ENCODE results near the gene ATF4. TPM values are rescaled to one million over a fixed set of nuclear protein-coding genes. Genes with fewer than 3 reads are reported as not detected.
A peak's percentile ranks its signal among the peaks of the same experiment; 100 is the strongest.

ATF4 gene
- total RNA-seq, 2 donors from 2014 or later: 262 to 356 TPM

- no peak for TF ChIP-seq POLR2A (IDR thresholded peaks at IDR 0.05)
- TF ChIP-seq CTCF (IDR thresholded peaks at IDR 0.05): no peak
- no peak overlapping the region for H3K4me3 ChIP-seq
- 80 to 92% methylated on average over 3 to 4 of the region's 4 CpGs for WGBS, 2 donors
- intact Hi-C loops (cut with DNase I): no loop called here
- no peak overlapping the region for H3K27ac ChIP-seq
- no peaks in the 10 kb centered on the region for H3K9me3 ChIP-seq
- H3K36me3 ChIP-seq (replicated peaks in 1 of 2; ENCODE audit: insufficient read depth in 1 of 2, low read depth in 2 of 2): peaks cover 6 to 26% of the 10 kb centered on the region in 2 donors
- DNase-seq: no peak
- no peak for ATAC-seq
- H3K27me3 ChIP-seq: no peaks in the 10 kb centered on the region
- no peaks in the 10 kb centered on the region for H3K4me1 ChIP-seq
Observed at GRCh38 chr22:39510529-39511149, 9.7 kb upstream of the ATF4 start.

GRCh38 chr22:39511226-39511625, 9.1 kb upstream of the ATF4 start:
- Histone ChIP-seq H3K9me3 (no peaks in the 10 kb centered on the region), H3K4me1 (no peaks in the 10 kb centered on the region), H3K4me3 (no peak overlapping the region), H3K27me3 (no peaks in the 10 kb centered on the region), H3K27ac (no peak overlapping the region), H3K36me3 (replicated peaks in 1 of 2; ENCODE audit: insufficient read depth in 1 of 2, low read depth in 2 of 2) (peaks cover 6 to 26% of the 10 kb centered on the region in 2 donors)
- no peak for DNase-seq
- ATAC-seq: no peak
- TF ChIP-seq CTCF (IDR thresholded peaks at IDR 0.05) (no peak), POLR2A (IDR thresholded peaks at IDR 0.05) (no peak)
- WGBS, 2 donors: 90 to 94% methylated on average over 13 of the region's 13 CpGs
- intact Hi-C loops (cut with DNase I): no loop called here

- Histone ChIP-seq H3K36me3 (replicated peaks in 1 of 2; ENCODE audit: insufficient read depth in 1 of 2, low read depth in 2 of 2) (peaks cover 6 to 24% of the 10 kb centered on the region in 2 donors), H3K9me3 (no peaks in the 10 kb centered on the region), H3K27me3 (no peaks in the 10 kb centered on the region), H3K4me1 (no peaks in the 10 kb centered on the region), H3K4me3 (no peak overlapping the region), H3K27ac (no peak overlapping the region)
- DNase-seq (no peak), ATAC-seq (no peak)
- WGBS, 2 donors: 86 to 100% methylated on average over 5 to 10 of the region's 10 CpGs
- TF ChIP-seq CTCF (IDR thresholded peaks at IDR 0.05) (no peak), POLR2A (IDR thresholded peaks at IDR 0.05) (no peak)
- intact Hi-C loops (cut with DNase I): no loop called here
Observed at GRCh38 chr22:39512026-39512425, 8.3 kb upstream of the ATF4 start.

GRCh38 chr22:39513791-39514190, 6.6 kb upstream of the ATF4 start:
- no peaks in the 10 kb centered on the region for H3K27me3 ChIP-seq
- TF ChIP-seq CTCF (IDR thresholded peaks at IDR 0.05): no peak
- TF ChIP-seq POLR2A (IDR thresholded peaks at IDR 0.05): no peak
- DNase-seq (no peak), ATAC-seq (no peak)
- peaks cover 6 to 21% of the 10 kb centered on the region in 2 donors for H3K36me3 ChIP-seq (replicated peaks in 1 of 2; ENCODE audit: insufficient read depth in 1 of 2, low read depth in 2 of 2)
- no peak overlapping the region for H3K27ac ChIP-seq
- WGBS, 2 donors: 82 to 87% methylated on average over 15 to 18 of the region's 18 CpGs
- no peak overlapping the region for H3K4me3 ChIP-seq
- intact Hi-C loops (cut with DNase I): no loop called here
- H3K9me3 ChIP-seq: no peaks in the 10 kb centered on the region
- H3K4me1 ChIP-seq: peaks cover 3% of the 10 kb centered on the region

- intact Hi-C loops (cut with DNase I): no loop called here
- Histone ChIP-seq H3K4me1 (peaks cover 9% of the 10 kb centered on the region), H3K36me3 (replicated peaks in 1 of 2; ENCODE audit: insufficient read depth in 1 of 2, low read depth in 2 of 2) (peaks cover 6 to 21% of the 10 kb centered on the region in 2 donors), H3K27ac (no peak overlapping the region), H3K27me3 (no peaks in the 10 kb centered on the region), H3K9me3 (no peaks in the 10 kb centered on the region), H3K4me3 (no peak overlapping the region)
- 36 to 38% methylated on average over 8 of the region's 8 CpGs for WGBS, 2 donors
- ATAC-seq (no peak), DNase-seq (peak in 3 of 4 donors; percentile 62 to 80 (median 75))
- no peak for TF ChIP-seq POLR2A (IDR thresholded peaks at IDR 0.05)
- peak; percentile 51 to 80 (median 72) for TF ChIP-seq CTCF (IDR thresholded peaks at IDR 0.05)
Observed at GRCh38 chr22:39514373-39514973, 5.9 kb upstream of the ATF4 start.

Data from body of pancreas (tissue), 4 donors.